Activated CD4-positive, alpha-beta memory T cell treated with anti-CD3 and anti-CD28 coated beads for 36 hours (primary cell): ENCODE measurements around the gene VARS1. TPM values are rescaled to one million over a fixed set of nuclear protein-coding genes. Genes with fewer than 3 reads are reported as not detected.
"Not testable (repeated sequence)": the region's sequence is repeated elsewhere in the genome, so short reads cannot be mapped to it uniquely, and the experiment has no call there.

Experiments used
- CTCF ChIA-PET: fragments of 350-600 bp; sonication (Branson Sonifier 250); formaldehyde crosslinking; loops from one replicate; lab custom pipeline; 2021; ENCODE audit warnings: antibody characterized with exemption, inconsistent platforms; lab: Charles Lee
- POLR2A ChIA-PET: fragments of 350-600 bp; sonication (Branson Sonifier 250); formaldehyde crosslinking; loops from one replicate; lab custom pipeline; 2021; ENCODE audit warnings: antibody characterized with exemption; lab: Charles Lee
- DNase-seq: peaks from one replicate; pipeline ENCODE4 v3.0.0-alpha.2; 2020
- H3K27ac Mint-ChIP-seq: one replicate; pipeline ENCODE4 v1.8.0; 2021; ENCODE audit warnings: mixed read lengths
- H3K27me3 Mint-ChIP-seq: one replicate; pipeline ENCODE4 v1.8.0; 2021; ENCODE audit warnings: mixed read lengths
- H3K36me3 Mint-ChIP-seq: one replicate; pipeline ENCODE4 v1.8.0; 2021; ENCODE audit warnings: mixed read lengths
- H3K4me1 Mint-ChIP-seq: one replicate; pipeline ENCODE4 v1.8.0; 2021; ENCODE audit warnings: low read depth, mixed read lengths
- H3K4me3 Mint-ChIP-seq: one replicate; pipeline ENCODE4 v1.8.0; 2021; ENCODE audit warnings: mild to moderate bottlenecking, mixed read lengths
- H3K9me3 Mint-ChIP-seq: one replicate; pipeline ENCODE4 v1.8.0; 2021; ENCODE audit warnings: mixed read lengths
- intact Hi-C: fragments of 100-400 bp; cut with micrococcal nuclease; formaldehyde crosslinking; loops from one replicate; pipeline ENCODE4 v1.15.1; 2023
- total RNA-seq, 2 experiments: library from RNA; stranded (reverse); gene quantifications; one replicate each; pipeline ENCODE4 v1.2.3, GENCODE V29; 2021

Gene VARS1
- total RNA-seq, 2 experiments from 2014 or later = 141 to 153 TPM

DNA sequence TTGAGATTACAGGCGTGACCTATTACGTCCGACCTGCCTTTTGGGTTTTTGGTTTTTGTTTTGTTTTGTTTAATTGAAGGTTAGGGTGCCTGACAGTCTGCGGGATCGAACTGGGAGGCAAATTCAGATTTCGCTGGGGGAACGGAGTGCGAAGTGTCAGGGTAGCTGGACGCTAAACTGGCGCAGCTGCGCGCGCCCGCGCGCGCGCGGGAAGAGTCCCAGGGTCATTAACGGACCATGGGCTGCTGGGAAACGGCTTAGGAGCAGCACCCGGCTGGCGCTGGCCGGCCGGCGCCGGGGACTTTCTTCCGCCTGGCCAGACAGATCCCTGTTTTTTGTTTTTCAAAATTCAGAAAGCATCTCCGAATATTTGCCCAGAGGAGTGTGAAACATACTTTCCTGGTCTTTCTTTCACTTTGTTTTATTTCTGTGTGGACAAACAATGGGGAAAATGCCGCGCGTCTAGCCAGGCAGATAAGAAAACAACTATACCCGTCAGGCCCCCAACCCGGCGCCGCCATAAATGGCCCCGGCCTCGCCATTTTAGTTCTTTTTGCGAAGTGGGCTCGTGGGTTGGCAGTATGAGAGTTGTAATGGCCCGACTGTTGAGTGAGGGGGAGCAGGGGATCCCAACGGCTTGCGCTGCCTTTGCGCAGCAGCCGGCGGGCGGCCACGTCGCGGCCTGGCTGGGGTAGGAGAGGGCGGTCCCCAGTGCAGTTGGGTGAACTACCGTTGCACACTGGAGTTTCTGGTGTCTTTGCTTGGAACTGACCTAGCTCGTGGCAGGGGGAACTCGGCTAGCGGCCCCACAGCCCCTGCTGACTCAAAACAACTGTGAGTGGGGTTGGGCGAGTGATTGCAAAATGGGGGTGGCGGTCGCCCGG, 39.1 kb upstream of the VARS1 start:
- H3K9me3 Mint-ChIP-seq = no peaks in the 10 kb centered on the region
- peaks cover 62% of the 10 kb centered on the region for H3K36me3 Mint-ChIP-seq
- H3K4me3 Mint-ChIP-seq = peak overlapping the region; percentile 97
- ChIA-PET CTCF (interaction anchor here (0.6 to 2.1 kb wide), 3 partner anchors 29 to 118 kb away, joined by 4 to 11 read pairs (median 5); partner anchors contain the start of gene NEU1), POLR2A (interaction anchor here (0.6 to 2.9 kb wide), 13 partner anchors 11 to 293 kb away, joined by 3 to 8 read pairs (median 4); partner anchors contain the start of genes DDAH2, DDX39B, EHMT2 and LSM2)
- peaks cover 40% of the 10 kb centered on the region for H3K4me1 Mint-ChIP-seq
- peak; percentile 85 for DNase-seq
- intact Hi-C loops = loop anchor here (1.0 to 5.0 kb wide), 4 partner anchors 20 to 170 kb away; partner anchors contain the start of genes EHMT2, GPANK1, HSPA1A and HSPA1L
- no peaks in the 10 kb centered on the region for H3K27me3 Mint-ChIP-seq
- peak overlapping the region; percentile 97 for H3K27ac Mint-ChIP-seq

GRCh38 chr6:31831350-31832215, 36.0 kb upstream of the VARS1 start:
- intact Hi-C loops = loop anchor here (2.0 to 5.0 kb wide), 2 partner anchors 66 to 285 kb away; partner anchors contain the start of genes ATP6V1G2, EHMT2 and NFKBIL1
- Mint-ChIP-seq H3K27ac (peak overlapping the region; percentile 91), H3K36me3 (peaks cover 33% of the 10 kb centered on the region), H3K9me3 (no peaks in the 10 kb centered on the region), H3K27me3 (no peaks in the 10 kb centered on the region), H3K4me1 (peaks cover 26% of the 10 kb centered on the region), H3K4me3 (peak overlapping the region; percentile 97)
- no peak for DNase-seq
- ChIA-PET CTCF (interaction anchor here (1.3 to 4.5 kb wide), 8 partner anchors 12 to 147 kb away, joined by 3 to 28 read pairs (median 6); partner anchors contain the start of genes DDAH2, EHMT2, LSM2 and MSH5), POLR2A (interaction anchor here (1.0 to 2.0 kb wide), 2 partner anchors 25 to 94 kb away, joined by 3 to 7 read pairs; partner anchors contain the start of genes CLIC1 and LSM2)

DNA sequence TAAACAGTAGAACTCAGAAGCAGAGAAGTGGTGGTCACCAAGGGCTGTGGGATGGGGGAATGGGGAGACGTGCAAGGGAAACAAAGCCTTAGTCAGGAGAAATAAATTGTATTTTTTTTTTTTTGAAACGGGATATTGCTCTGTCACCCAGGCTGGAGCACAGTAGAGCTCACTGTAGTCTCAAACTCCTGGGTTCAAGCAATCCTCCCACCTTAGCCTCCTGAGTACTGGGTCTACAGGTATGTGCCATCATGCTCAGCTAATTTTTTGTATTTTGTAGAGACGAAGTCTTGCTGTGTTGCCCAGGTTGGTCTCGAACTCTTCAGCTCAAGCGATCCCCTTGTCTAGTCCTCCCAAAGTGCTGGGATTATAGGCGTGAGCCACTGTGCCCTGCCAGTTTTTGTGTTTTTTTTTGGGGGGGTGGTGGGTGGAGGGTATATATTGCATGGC, 35.4 kb upstream of the VARS1 start:
- intact Hi-C loops = loop anchor here (1.0 to 5.0 kb wide), 4 partner anchors 58 to 284 kb away; partner anchors contain the start of genes ATP6V1G2, EHMT2 and NFKBIL1
- H3K27me3 Mint-ChIP-seq = no peaks in the 10 kb centered on the region
- no peak for DNase-seq
- POLR2A ChIA-PET = interaction anchor here (0.6 to 2.0 kb wide), 5 partner anchors 14 to 94 kb away, joined by 3 to 7 read pairs (median 4); partner anchors contain the start of genes CLIC1, LSM2 and MSH5
- H3K4me1 Mint-ChIP-seq = peaks cover 26% of the 10 kb centered on the region
- CTCF ChIA-PET = interaction anchor here (0.6 to 4.5 kb wide), 16 partner anchors 8 to 150 kb away, joined by 3 to 28 read pairs (median 6); partner anchors contain the start of genes CLIC1, DDAH2, EHMT2 and LSM2
- H3K4me3 Mint-ChIP-seq = peak overlapping the region; percentile 97
- H3K9me3 Mint-ChIP-seq = no peaks in the 10 kb centered on the region
- peaks cover 26% of the 10 kb centered on the region for H3K36me3 Mint-ChIP-seq
- peak overlapping the region; percentile 91 for H3K27ac Mint-ChIP-seq

GRCh38 chr6:31829633-31830283, 34.2 kb upstream of the VARS1 start:
- Mint-ChIP-seq H3K4me1 (peaks cover 36% of the 10 kb centered on the region), H3K36me3 (peaks cover 19% of the 10 kb centered on the region), H3K27me3 (no peaks in the 10 kb centered on the region), H3K4me3 (peak overlapping the region; percentile 97), H3K27ac (peak overlapping the region; percentile 91), H3K9me3 (no peaks in the 10 kb centered on the region)
- ChIA-PET POLR2A (interaction anchor here (0.5 to 2.0 kb wide), 5 partner anchors 23 to 94 kb away, joined by 3 to 7 read pairs (median 4); partner anchors contain the start of genes CLIC1, LSM2, MSH5 and VARS1), CTCF (interaction anchor here (0.9 to 4.5 kb wide), 16 partner anchors 9 to 149 kb away, joined by 3 to 28 read pairs (median 6); partner anchors contain the start of genes CLIC1, DDAH2, EHMT2 and HSPA1A)
- no peak for DNase-seq
- intact Hi-C loops = loop anchor here (1.0 to 10.0 kb wide), 6 partner anchors 56 to 1135 kb away; partner anchors contain the start of genes ATP6V1G2, BRD2, EHMT2 and GPSM3

DNA sequence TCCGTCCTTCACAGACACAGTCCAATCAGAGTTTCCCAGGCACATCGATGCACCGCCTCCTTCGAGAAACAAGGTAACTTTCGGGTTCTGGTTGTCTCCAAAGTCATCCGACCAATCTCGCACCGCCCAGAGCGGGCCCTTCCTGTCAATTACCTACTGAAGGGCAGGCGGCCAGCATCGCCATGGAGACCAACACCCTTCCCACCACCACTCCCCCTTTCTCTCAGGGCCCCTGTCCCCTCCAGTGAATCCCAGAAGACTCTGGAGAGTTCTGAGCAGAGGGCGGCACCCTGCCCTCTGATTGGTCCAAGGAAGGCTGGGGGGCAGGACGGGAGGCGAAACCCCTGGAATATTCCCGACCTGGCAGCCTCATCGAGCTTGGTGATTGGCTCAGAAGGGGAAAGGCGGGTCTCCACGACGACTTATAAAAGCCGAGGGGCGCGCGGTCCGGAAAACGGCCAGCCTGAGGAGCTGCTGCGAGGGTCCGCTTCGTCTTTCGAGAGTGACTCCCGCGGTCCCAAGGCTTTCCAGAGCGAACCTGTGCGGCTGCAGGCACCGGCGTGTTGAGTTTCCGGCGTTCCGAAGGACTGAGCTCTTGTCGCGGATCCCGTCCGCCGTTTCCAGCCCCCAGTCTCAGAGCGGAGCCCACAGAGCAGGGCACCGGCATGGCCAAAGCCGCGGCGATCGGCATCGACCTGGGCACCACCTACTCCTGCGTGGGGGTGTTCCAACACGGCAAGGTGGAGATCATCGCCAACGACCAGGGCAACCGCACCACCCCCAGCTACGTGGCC, 31.9 kb upstream of the VARS1 start, which contains the start of gene HSPA1B:
TSS of gene HSPA1B (plus strand) at position 453 of the 794 bp plus-strand sequence. CDS start at position 666, 213 bp downstream.
- H3K9me3 Mint-ChIP-seq = no peaks in the 10 kb centered on the region
- ChIA-PET POLR2A (interaction anchor here (0.6 to 3.8 kb wide), 19 partner anchors 9 to 175 kb away, joined by 3 to 26 read pairs (median 5); partner anchors contain the start of genes BAG6, C6orf47, CLIC1 and DXO), CTCF (interaction anchor here (0.5 to 2.2 kb wide), 9 partner anchors 12 to 386 kb away, joined by 3 to 11 read pairs (median 6); partner anchors contain the start of genes BAG6, HSPA1A, HSPA1L and LSM2)
- peaks cover 14% of the 10 kb centered on the region for H3K36me3 Mint-ChIP-seq
- peak; percentile 98 for DNase-seq
- peaks cover 43% of the 10 kb centered on the region for H3K4me1 Mint-ChIP-seq
- intact Hi-C loops = loop anchor here (1.0 to 10.0 kb wide), 7 partner anchors 15 to 1137 kb away; partner anchors contain the start of genes BRD2, GPSM3, PBX2 and PRRC2A
- H3K27ac Mint-ChIP-seq = peak within 1 kb of the TSS; percentile 98
- no peaks in the 10 kb centered on the region for H3K27me3 Mint-ChIP-seq
- H3K4me3 Mint-ChIP-seq = peak within 1 kb of the TSS; percentile 86

DNA sequence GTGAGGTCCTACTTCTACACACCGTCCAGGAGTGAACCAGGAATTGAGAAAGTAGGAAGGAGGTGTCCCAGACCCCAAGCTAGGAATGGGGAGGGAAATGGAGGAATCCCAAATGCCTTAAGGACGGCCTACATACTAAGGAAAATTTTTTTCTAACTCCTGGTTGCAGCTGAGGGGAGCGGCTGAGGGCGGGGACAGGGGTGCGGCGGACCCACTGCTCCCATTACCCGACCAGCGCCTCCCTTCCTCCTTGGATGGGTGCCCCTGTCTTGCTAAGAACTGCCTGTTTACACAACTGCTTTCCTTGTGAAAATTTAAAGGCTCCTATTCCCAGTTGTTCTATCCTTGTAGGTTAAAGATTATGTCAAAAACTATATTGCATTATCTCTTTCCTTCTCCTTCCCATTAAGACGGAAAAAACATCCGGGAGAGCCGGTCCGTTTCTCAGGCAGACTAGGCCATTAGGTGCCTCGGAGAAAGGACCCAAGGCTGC, 31.3 kb upstream of the VARS1 start:
- intact Hi-C loops = loop anchor here (1.0 to 10.0 kb wide), 7 partner anchors 14 to 1138 kb away; partner anchors contain the start of genes BRD2, GPSM3, PBX2 and PRRC2A
- H3K4me3 Mint-ChIP-seq = peak overlapping the region; percentile 86
- ChIA-PET POLR2A (interaction anchor here (0.6 to 3.8 kb wide), 18 partner anchors 9 to 174 kb away, joined by 3 to 26 read pairs (median 5); partner anchors contain the start of genes BAG6, C6orf47, CLIC1 and DXO), CTCF (interaction anchor here (0.5 to 2.2 kb wide), 12 partner anchors 12 to 385 kb away, joined by 3 to 11 read pairs (median 4); partner anchors contain the start of genes BAG6, HSPA1A, HSPA1L and LSM2)
- peaks cover 14% of the 10 kb centered on the region for H3K36me3 Mint-ChIP-seq
- DNase-seq = peak; percentile 58
- H3K27me3 Mint-ChIP-seq = no peaks in the 10 kb centered on the region
- H3K4me1 Mint-ChIP-seq = peaks cover 46% of the 10 kb centered on the region
- H3K27ac Mint-ChIP-seq = peak overlapping the region; percentile 98
- no peaks in the 10 kb centered on the region for H3K9me3 Mint-ChIP-seq

- POLR2A ChIA-PET = interaction anchor here (3.8 kb wide), 1 partner anchor 12 kb away, joined by 26 read pairs; the partner anchor contains the start of genes HSPA1A and HSPA1L
- Mint-ChIP-seq H3K4me3 (no peak overlapping the region), H3K4me1 (peaks cover 46% of the 10 kb centered on the region), H3K27ac (peak overlapping the region; percentile 98), H3K36me3 (peaks cover 9% of the 10 kb centered on the region), H3K27me3 (no peaks in the 10 kb centered on the region), H3K9me3 (no peaks in the 10 kb centered on the region)
- intact Hi-C loops = loop anchor here (10.0 kb wide), 2 partner anchors 369 to 1139 kb away; partner anchors contain the start of genes BRD2, GPSM3 and PBX2
- DNase-seq = no peak
- CTCF ChIA-PET = interaction anchor here (0.6 to 1.3 kb wide), 4 partner anchors 10 to 98 kb away, joined by 3 to 4 read pairs (median 3); partner anchors contain the start of genes HSPA1A, HSPA1L and LSM2
Measured at GRCh38 chr6:31825553-31825952, 30.0 kb upstream of the VARS1 start.

- not testable (repeated sequence) for H3K4me3 Mint-ChIP-seq, H3K27me3 Mint-ChIP-seq, H3K9me3 Mint-ChIP-seq, DNase-seq, H3K36me3 Mint-ChIP-seq
- H3K4me1 Mint-ChIP-seq = peaks cover 58% of the 10 kb centered on the region
- POLR2A ChIA-PET = interaction anchor here (2.2 kb wide), 1 partner anchor 10 kb away, joined by 12 read pairs; no protein-coding TSS in a partner anchor
- peak overlapping the region; percentile 47 for H3K27ac Mint-ChIP-seq
- intact Hi-C loops = loop anchor here (2.0 to 10.0 kb wide), 5 partner anchors 17 to 1141 kb away; partner anchors contain the start of genes BRD2, GPSM3, LSM2 and LTA
- CTCF ChIA-PET = interaction anchor here (1.0 kb wide), 1 partner anchor 9 kb away, joined by 3 read pairs; no protein-coding TSS in a partner anchor
Measured at GRCh38 chr6:31823592-31824196, 28.1 kb upstream of the VARS1 start.
